Astrocyte (in vitro differentiated cells and primary cell): ENCODE data around the gene GNG2.

Source experiments
- EZH2 ChIP-seq: IDR thresholded peaks from 2 replicates; pipeline ENCODE4 v1.6.1; 2012; ENCODE audit warnings: mild to moderate bottlenecking, low read length, inconsistent platforms; ENCODE audit not compliant: insufficient read depth
- TF ChIP-seq, protein P1 (sequence below): IDR thresholded peaks from 2 replicates; pipeline ENCODE4 v1.5.1; 2011; ENCODE audit warnings: low read depth, mild to moderate bottlenecking, inconsistent platforms, low read length, moderate library complexity; ENCODE audit not compliant: insufficient read depth

DNA sequence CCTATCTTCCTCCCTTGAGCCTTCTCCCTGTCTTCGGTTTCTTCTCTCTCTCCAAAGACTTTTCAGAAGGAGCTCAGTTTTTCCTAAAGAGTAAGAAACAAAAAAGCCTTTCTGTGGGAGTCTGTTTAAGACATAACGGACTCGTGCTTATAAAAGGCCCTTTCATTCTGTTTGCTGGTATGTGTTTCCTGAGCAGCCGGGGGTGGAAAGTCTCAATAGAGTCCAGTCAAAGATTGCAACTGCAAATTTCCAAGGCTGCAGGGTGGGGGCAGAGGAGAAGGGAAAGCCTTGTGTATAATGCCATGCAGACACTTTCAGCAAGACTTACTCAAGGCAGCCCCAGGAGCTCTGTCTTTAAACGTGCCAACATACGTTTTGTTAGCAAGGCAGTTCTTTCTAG, 62.2 kb downstream of the GNG2 start:
- TF ChIP-seq, protein P1, sequence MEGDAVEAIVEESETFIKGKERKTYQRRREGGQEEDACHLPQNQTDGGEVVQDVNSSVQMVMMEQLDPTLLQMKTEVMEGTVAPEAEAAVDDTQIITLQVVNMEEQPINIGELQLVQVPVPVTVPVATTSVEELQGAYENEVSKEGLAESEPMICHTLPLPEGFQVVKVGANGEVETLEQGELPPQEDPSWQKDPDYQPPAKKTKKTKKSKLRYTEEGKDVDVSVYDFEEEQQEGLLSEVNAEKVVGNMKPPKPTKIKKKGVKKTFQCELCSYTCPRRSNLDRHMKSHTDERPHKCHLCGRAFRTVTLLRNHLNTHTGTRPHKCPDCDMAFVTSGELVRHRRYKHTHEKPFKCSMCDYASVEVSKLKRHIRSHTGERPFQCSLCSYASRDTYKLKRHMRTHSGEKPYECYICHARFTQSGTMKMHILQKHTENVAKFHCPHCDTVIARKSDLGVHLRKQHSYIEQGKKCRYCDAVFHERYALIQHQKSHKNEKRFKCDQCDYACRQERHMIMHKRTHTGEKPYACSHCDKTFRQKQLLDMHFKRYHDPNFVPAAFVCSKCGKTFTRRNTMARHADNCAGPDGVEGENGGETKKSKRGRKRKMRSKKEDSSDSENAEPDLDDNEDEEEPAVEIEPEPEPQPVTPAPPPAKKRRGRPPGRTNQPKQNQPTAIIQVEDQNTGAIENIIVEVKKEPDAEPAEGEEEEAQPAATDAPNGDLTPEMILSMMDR = no peak
- TF ChIP-seq EZH2 = no peak
